Measurements from ENCODE around the gene CNNM2. TPM values are rescaled to one million over a fixed set of nuclear protein-coding genes. Genes with fewer than 3 reads are reported as not detected.

The CNNM2 gene
- total RNA-seq, 3 donors from 2014 or later (not counting 1 experiment from before 2014, with no cell fraction given): 8.6 to 18.0 (median 16.7) TPM

DNA sequence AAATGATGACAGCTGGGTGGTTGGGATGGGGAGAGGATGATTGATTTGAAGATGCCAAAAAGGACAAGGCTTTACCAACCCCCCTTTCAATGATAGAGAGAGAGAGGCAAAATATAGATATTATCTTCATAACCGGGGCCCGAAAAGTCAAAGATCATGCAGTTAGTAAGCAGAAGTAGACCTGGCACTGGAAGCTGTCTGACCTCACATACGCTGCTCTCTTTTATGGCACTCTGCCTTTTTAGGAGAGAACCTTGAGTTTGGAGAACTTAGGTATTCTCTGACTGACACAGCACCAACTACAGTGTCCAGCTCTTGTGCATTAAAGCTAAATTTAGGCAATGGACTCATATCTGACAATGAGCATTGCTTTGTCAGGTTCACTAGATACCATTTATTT, 30.7 kb downstream of the CNNM2 start:
- TF ChIP-seq, protein P1, sequence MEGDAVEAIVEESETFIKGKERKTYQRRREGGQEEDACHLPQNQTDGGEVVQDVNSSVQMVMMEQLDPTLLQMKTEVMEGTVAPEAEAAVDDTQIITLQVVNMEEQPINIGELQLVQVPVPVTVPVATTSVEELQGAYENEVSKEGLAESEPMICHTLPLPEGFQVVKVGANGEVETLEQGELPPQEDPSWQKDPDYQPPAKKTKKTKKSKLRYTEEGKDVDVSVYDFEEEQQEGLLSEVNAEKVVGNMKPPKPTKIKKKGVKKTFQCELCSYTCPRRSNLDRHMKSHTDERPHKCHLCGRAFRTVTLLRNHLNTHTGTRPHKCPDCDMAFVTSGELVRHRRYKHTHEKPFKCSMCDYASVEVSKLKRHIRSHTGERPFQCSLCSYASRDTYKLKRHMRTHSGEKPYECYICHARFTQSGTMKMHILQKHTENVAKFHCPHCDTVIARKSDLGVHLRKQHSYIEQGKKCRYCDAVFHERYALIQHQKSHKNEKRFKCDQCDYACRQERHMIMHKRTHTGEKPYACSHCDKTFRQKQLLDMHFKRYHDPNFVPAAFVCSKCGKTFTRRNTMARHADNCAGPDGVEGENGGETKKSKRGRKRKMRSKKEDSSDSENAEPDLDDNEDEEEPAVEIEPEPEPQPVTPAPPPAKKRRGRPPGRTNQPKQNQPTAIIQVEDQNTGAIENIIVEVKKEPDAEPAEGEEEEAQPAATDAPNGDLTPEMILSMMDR (IDR thresholded peaks at IDR 0.05): no peak
- ATAC-seq: no peak
- peaks cover 0 to 13% of the 10 kb centered on the region in 2 donors for H3K4me1 Mint-ChIP-seq
- H3K9me3 Mint-ChIP-seq: no peaks in the 10 kb centered on the region
- Histone ChIP-seq H3K4me3 (ENCODE audit: low read length) (no peak overlapping the region), H3K36me3 (ENCODE audit: control insufficient read depth, insufficient read depth, low read length) (no peaks in the 10 kb centered on the region), H3K27ac (ENCODE audit: low read length) (no peak overlapping the region), H3K27me3 (ENCODE audit: control insufficient read depth, insufficient read depth, low read length) (no peaks in the 10 kb centered on the region), H3K4me1 (ENCODE audit: control insufficient read depth, insufficient read depth, low read length) (no peaks in the 10 kb centered on the region), H3K9me3 (ENCODE audit: control insufficient read depth, insufficient read depth, low read length) (no peaks in the 10 kb centered on the region)
- H3K27ac Mint-ChIP-seq: no peak overlapping the region
- intact Hi-C loops (cut with micrococcal nuclease): no loop called here
- DNase-seq: no peak
- H3K36me3 Mint-ChIP-seq: no peaks in the 10 kb centered on the region
- no peak overlapping the region for H3K4me3 Mint-ChIP-seq
- 90% methylated on average over 3 of the region's 3 CpGs for WGBS (ENCODE audit: insufficient coverage)
- H3K27me3 Mint-ChIP-seq (ENCODE audit: low read depth in 2 of 2): no peaks in the 10 kb centered on the region

- TF ChIP-seq, protein P1 (IDR thresholded peaks at IDR 0.05): no peak
- H3K27ac ChIP-seq (ENCODE audit: low read length): no peak overlapping the region
- Mint-ChIP-seq H3K36me3 (no peaks in the 10 kb centered on the region), H3K4me1 (peaks cover 0 to 13% of the 10 kb centered on the region in 2 donors), H3K27me3 (ENCODE audit: low read depth in 2 of 2) (no peaks in the 10 kb centered on the region), H3K9me3 (no peaks in the 10 kb centered on the region), H3K27ac (no peak overlapping the region), H3K4me3 (no peak overlapping the region)
- no peaks in the 10 kb centered on the region for H3K9me3 ChIP-seq (ENCODE audit: control insufficient read depth, insufficient read depth, low read length)
- H3K27me3 ChIP-seq (ENCODE audit: control insufficient read depth, insufficient read depth, low read length): no peaks in the 10 kb centered on the region
- intact Hi-C loops (cut with micrococcal nuclease): no loop called here
- 70% methylated on average over 3 of the region's 4 CpGs for WGBS (ENCODE audit: insufficient coverage)
- H3K4me3 ChIP-seq (ENCODE audit: low read length): no peak overlapping the region
- H3K36me3 ChIP-seq (ENCODE audit: control insufficient read depth, insufficient read depth, low read length): no peaks in the 10 kb centered on the region
- ATAC-seq (no peak), DNase-seq (no peak)
- H3K4me1 ChIP-seq (ENCODE audit: control insufficient read depth, insufficient read depth, low read length): no peaks in the 10 kb centered on the region
Observed at GRCh38 chr10:102949916-102950315, 31.8 kb downstream of the CNNM2 start.

GRCh38 chr10:102951316-102951715, 33.2 kb downstream of the CNNM2 start:
- no peaks in the 10 kb centered on the region for H3K27me3 ChIP-seq (ENCODE audit: control insufficient read depth, insufficient read depth, low read length)
- Mint-ChIP-seq H3K4me3 (no peak overlapping the region), H3K4me1 (peaks cover 0 to 6% of the 10 kb centered on the region in 2 donors), H3K27ac (no peak overlapping the region), H3K36me3 (no peaks in the 10 kb centered on the region), H3K9me3 (no peaks in the 10 kb centered on the region), H3K27me3 (ENCODE audit: low read depth in 2 of 2) (no peaks in the 10 kb centered on the region)
- H3K27ac ChIP-seq (ENCODE audit: low read length): no peak overlapping the region
- no peaks in the 10 kb centered on the region for H3K36me3 ChIP-seq (ENCODE audit: control insufficient read depth, insufficient read depth, low read length)
- TF ChIP-seq, protein P1 (IDR thresholded peaks at IDR 0.05): no peak
- ATAC-seq: no peak
- intact Hi-C loops (cut with micrococcal nuclease): no loop called here
- no peak for DNase-seq
- H3K9me3 ChIP-seq (ENCODE audit: control insufficient read depth, insufficient read depth, low read length): no peaks in the 10 kb centered on the region
- H3K4me1 ChIP-seq (ENCODE audit: control insufficient read depth, insufficient read depth, low read length): no peaks in the 10 kb centered on the region
- H3K4me3 ChIP-seq (ENCODE audit: low read length): no peak overlapping the region
- WGBS (ENCODE audit: insufficient coverage): 93% methylated on average over 3 of the region's 3 CpGs

GRCh38 chr10:102959360-102959759, 41.3 kb downstream of the CNNM2 start:
- no peaks in the 10 kb centered on the region for H3K27me3 ChIP-seq (ENCODE audit: control insufficient read depth, insufficient read depth, low read length)
- no peak for DNase-seq
- H3K9me3 Mint-ChIP-seq: no peaks in the 10 kb centered on the region
- ATAC-seq: no peak
- H3K27ac Mint-ChIP-seq: no peak overlapping the region
- H3K27me3 Mint-ChIP-seq (ENCODE audit: low read depth in 2 of 2): no peaks in the 10 kb centered on the region
- H3K4me1 ChIP-seq (ENCODE audit: control insufficient read depth, insufficient read depth, low read length): no peaks in the 10 kb centered on the region
- intact Hi-C loops (cut with micrococcal nuclease): no loop called here
- H3K36me3 ChIP-seq (ENCODE audit: control insufficient read depth, insufficient read depth, low read length): no peaks in the 10 kb centered on the region
- H3K36me3 Mint-ChIP-seq: no peaks in the 10 kb centered on the region
- H3K27ac ChIP-seq (ENCODE audit: low read length): no peak overlapping the region
- no peak overlapping the region for H3K4me3 ChIP-seq (ENCODE audit: low read length)
- no peak overlapping the region for H3K4me3 Mint-ChIP-seq
- TF ChIP-seq, protein P1 (IDR thresholded peaks at IDR 0.05): no peak
- 100% methylated on average over 1 of the region's 1 CpG for WGBS (ENCODE audit: insufficient coverage)
- H3K9me3 ChIP-seq (ENCODE audit: control insufficient read depth, insufficient read depth, low read length): no peaks in the 10 kb centered on the region
- no peaks in the 10 kb centered on the region for H3K4me1 Mint-ChIP-seq
